K562 (cell line): Measurements from ENCODE around the gene CHRNA9. TPM values are rescaled to one million over a fixed set of nuclear protein-coding genes. Genes with fewer than 3 reads are reported as not detected.
A peak's percentile ranks its signal among the peaks of the same experiment; 100 is the strongest.

ENCODE experiments used
- BCOR ChIP-seq: fragments of 450-650 bp; IDR thresholded peaks from 2 replicates; pipeline ENCODE4 v1.6.1; 2016
- DNMT1 ChIP-seq: fragments of 450-650 bp; IDR thresholded peaks from 2 replicates; pipeline ENCODE4 v1.6.1; 2016; ENCODE audit warnings: antibody characterized with exemption, mild to moderate bottlenecking
- EP300 ChIP-seq: IDR thresholded peaks from 2 replicates; pipeline ENCODE4 v1.6.1; 2012; ENCODE audit warnings: low read length, improper control_type of control experiment
- GATA2 ChIP-seq: sonication (generic); formaldehyde crosslinking; IDR thresholded peaks from 2 replicates; pipeline ENCODE4 v1.4.0; 2020; ENCODE audit warnings: mild to moderate bottlenecking, missing genetic modification reagents
- GTF2A2 ChIP-seq: IDR thresholded peaks from 2 replicates; pipeline ENCODE4 v1.6.1; 2016; ENCODE audit warnings: mild to moderate bottlenecking, missing genetic modification characterization, missing compliant biosample characterization
- HDAC3 ChIP-seq: fragments of 450-650 bp; IDR thresholded peaks from 2 replicates; pipeline ENCODE4 v1.6.1; 2018; ENCODE audit warnings: borderline replicate concordance, mild to moderate bottlenecking, moderate library complexity; ENCODE audit not compliant: partially characterized antibody
- NBN ChIP-seq: fragments of 450-650 bp; IDR thresholded peaks from 2 replicates; pipeline ENCODE4 v1.6.1; 2016; ENCODE audit warnings: low read depth, mild to moderate bottlenecking
- RFX5 ChIP-seq: IDR thresholded peaks from 2 replicates; pipeline ENCODE4 v1.6.1; 2011; ENCODE audit warnings: low read depth, mild to moderate bottlenecking, improper control_type of control experiment, low read length
- SMAD4 ChIP-seq: fragments of 250-450 bp; sonication (Bioruptor Pico); conservative IDR thresholded peaks from 2 replicates; pipeline ENCODE4 v1.8.0; 2021; ENCODE audit warnings: inconsistent platforms, mild to moderate bottlenecking, moderate library complexity
- STAT5A ChIP-seq: IDR thresholded peaks from 2 replicates; pipeline ENCODE4 v1.6.1; 2012; ENCODE audit warnings: low read length, inconsistent platforms, borderline replicate concordance
- TGIF2 ChIP-seq: sonication (generic); formaldehyde crosslinking; IDR thresholded peaks from 2 replicates; pipeline ENCODE4 v1.8.1; 2022; ENCODE audit warnings: mild to moderate bottlenecking, missing genetic modification reagents, moderate library complexity
- ZNF133 ChIP-seq: fragments of 250-450 bp; sonication (Bioruptor Pico); IDR thresholded peaks from 2 replicates; pipeline ENCODE4 v1.4.0; 2020; ENCODE audit warnings: mild to moderate bottlenecking
- ZNF165 ChIP-seq: fragments of 250-450 bp; sonication (Bioruptor Pico); IDR thresholded peaks from 2 replicates; pipeline ENCODE4 v1.4.0; 2020; ENCODE audit warnings: borderline replicate concordance
- ZNF23 ChIP-seq: fragments of 250-450 bp; sonication (Bioruptor Pico); IDR thresholded peaks from 2 replicates; pipeline ENCODE4 v1.4.0; 2020; ENCODE audit warnings: mild to moderate bottlenecking
- ZNF282 ChIP-seq: sonication (generic); formaldehyde crosslinking; IDR thresholded peaks from 2 replicates; pipeline ENCODE4 v1.8.1; 2023; ENCODE audit warnings: missing genetic modification reagents
- polyA plus RNA-seq, 8 experiments: library from polyadenylated mRNA; depleted of rRNA in 4 of 8; stranded (reverse) in 5 of 8; unstranded in 3 of 8; fragments of >200 nt; fragmentation: Nextera tagmentation in 2 of 8; fragmentation: Illumina TruSeq in 1 of 8; extraction: Ambion mirVana in 2 of 8; extraction: Trizol in 1 of 8; gene quantifications; 2 replicates each; pipeline versions ENCODE4 v1.2.1 to v1.2.3, GENCODE V29; 2011 to 2014; ENCODE audit warnings: inconsistent platforms in 1 of 8, missing spikeins in 1 of 8
- total RNA-seq, 7 experiments: library from RNA; depleted of rRNA in 6 of 7; stranded (reverse); fragments of >200 nt in 6 of 7; fragmentation: Illumina TruSeq in 2 of 7; extraction: Trizol in 2 of 7; gene quantifications; 2 replicates each; pipeline versions ENCODE4 v1.2.1 to v1.2.3, GENCODE V29; 2011 to 2021; ENCODE audit warnings: low replicate concordance in 1 of 7
- TF ChIP-seq, protein P1 (sequence below): fragments of 250-450 bp; sonication (Bioruptor Pico); IDR thresholded peaks from 2 replicates; pipeline ENCODE4 v1.5.0; 2020; ENCODE audit warnings: mild to moderate bottlenecking
- TF ChIP-seq, protein P2 (sequence below): fragments of 250-450 bp; sonication (Bioruptor Pico); IDR thresholded peaks from 2 replicates; pipeline ENCODE4 v1.4.0; 2020; ENCODE audit warnings: mild to moderate bottlenecking, moderate library complexity
- TF ChIP-seq, protein P3 (sequence below): fragments of 250-450 bp; sonication (Bioruptor Pico); IDR thresholded peaks from 2 replicates; pipeline ENCODE4 v1.5.0; 2022; ENCODE audit warnings: mild to moderate bottlenecking
- TF ChIP-seq, protein P4 (sequence below): fragments of 450-650 bp; IDR thresholded peaks from 2 replicates; pipeline ENCODE4 v1.7.1; 2018; ENCODE audit warnings: mild to moderate bottlenecking, low read depth; ENCODE audit not compliant: partially characterized antibody

The CHRNA9 gene
- total and polyA plus RNA-seq, 9 of the 15 experiments (the other 6 are each of a cell fraction or from before 2014, with no cell fraction given), result not detected

DNA sequence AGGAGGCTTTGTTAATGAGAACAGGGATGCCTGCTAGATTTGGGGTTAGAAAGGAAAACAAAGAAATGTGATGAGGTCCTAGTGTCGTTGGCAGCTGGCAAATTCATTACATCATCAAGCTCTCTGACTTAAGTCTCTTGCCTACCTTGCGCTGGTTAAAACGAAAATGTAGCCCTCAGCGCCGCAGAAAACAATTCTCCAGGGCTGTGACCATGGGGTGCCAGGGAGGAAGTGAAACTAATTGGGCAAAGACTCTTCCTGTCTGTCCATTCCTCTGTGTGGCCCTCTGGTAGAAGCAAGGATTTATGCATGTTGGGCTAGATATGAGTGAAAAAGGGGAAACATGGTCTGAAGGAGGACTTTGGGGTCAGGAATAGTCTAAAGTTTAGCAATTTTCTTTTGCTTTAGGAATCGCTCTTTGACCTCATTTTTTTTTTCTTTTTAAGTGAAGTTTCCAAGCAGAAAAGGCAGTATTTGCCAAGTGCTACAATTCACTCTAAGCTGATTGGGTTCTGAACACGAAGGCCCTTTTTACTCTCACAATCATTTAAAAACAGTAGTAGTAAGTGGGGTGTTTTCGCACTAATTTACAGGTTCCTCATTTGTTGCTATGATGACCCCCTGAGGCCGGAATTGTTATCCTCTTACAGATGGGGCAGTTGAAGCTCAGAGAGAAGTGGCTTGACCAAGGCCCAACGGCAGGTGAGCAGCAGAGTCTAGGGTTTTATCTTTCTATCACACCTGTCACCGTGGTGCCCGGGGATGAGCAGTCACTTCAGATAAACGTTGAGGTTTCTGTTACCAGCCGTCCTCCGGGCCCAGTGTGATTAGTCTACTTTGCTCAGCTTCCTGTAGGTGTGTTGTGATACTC, 27.3 kb upstream of the CHRNA9 start (continued):
- TF ChIP-seq, protein P1, sequence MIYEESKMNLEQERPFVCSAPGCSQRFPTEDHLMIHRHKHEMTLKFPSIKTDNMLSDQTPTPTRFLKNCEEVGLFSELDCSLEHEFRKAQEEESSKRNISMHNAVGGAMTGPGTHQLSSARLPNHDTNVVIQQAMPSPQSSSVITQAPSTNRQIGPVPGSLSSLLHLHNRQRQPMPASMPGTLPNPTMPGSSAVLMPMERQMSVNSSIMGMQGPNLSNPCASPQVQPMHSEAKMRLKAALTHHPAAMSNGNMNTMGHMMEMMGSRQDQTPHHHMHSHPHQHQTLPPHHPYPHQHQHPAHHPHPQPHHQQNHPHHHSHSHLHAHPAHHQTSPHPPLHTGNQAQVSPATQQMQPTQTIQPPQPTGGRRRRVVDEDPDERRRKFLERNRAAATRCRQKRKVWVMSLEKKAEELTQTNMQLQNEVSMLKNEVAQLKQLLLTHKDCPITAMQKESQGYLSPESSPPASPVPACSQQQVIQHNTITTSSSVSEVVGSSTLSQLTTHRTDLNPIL (CRISPR knock-in tag), result no peak
- TF ChIP-seq, protein P2, sequence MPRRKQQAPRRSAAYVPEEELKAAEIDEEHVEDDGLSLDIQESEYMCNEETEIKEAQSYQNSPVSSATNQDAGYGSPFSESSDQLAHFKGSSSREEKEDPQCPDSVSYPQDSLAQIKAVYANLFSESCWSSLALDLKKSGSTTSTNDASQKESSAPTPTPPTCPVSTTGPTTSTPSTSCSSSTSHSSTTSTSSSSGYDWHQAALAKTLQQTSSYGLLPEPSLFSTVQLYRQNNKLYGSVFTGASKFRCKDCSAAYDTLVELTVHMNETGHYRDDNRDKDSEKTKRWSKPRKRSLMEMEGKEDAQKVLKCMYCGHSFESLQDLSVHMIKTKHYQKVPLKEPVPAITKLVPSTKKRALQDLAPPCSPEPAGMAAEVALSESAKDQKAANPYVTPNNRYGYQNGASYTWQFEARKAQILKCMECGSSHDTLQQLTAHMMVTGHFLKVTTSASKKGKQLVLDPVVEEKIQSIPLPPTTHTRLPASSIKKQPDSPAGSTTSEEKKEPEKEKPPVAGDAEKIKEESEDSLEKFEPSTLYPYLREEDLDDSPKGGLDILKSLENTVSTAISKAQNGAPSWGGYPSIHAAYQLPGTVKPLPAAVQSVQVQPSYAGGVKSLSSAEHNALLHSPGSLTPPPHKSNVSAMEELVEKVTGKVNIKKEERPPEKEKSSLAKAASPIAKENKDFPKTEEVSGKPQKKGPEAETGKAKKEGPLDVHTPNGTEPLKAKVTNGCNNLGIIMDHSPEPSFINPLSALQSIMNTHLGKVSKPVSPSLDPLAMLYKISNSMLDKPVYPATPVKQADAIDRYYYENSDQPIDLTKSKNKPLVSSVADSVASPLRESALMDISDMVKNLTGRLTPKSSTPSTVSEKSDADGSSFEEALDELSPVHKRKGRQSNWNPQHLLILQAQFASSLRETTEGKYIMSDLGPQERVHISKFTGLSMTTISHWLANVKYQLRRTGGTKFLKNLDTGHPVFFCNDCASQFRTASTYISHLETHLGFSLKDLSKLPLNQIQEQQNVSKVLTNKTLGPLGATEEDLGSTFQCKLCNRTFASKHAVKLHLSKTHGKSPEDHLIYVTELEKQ (CRISPR knock-in tag), result no peak
- TF ChIP-seq, protein P3, sequence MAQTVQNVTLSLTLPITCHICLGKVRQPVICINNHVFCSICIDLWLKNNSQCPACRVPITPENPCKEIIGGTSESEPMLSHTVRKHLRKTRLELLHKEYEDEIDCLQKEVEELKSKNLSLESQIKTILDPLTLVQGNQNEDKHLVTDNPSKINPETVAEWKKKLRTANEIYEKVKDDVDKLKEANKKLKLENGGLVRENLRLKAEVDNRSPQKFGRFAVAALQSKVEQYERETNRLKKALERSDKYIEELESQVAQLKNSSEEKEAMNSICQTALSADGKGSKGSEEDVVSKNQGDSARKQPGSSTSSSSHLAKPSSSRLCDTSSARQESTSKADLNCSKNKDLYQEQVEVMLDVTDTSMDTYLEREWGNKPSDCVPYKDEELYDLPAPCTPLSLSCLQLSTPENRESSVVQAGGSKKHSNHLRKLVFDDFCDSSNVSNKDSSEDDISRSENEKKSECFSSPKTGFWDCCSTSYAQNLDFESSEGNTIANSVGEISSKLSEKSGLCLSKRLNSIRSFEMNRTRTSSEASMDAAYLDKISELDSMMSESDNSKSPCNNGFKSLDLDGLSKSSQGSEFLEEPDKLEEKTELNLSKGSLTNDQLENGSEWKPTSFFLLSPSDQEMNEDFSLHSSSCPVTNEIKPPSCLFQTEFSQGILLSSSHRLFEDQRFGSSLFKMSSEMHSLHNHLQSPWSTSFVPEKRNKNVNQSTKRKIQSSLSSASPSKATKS (CRISPR knock-in tag), result no peak
- TF ChIP-seq ZNF23 (CRISPR knock-in tag), result no peak
- no peak for TF ChIP-seq DNMT1
- TF ChIP-seq RFX5, result no peak
- TF ChIP-seq ZNF282 (CRISPR knock-in tag), result no peak
- TF ChIP-seq ZNF165 (CRISPR knock-in tag), result no peak
- no peak for TF ChIP-seq TGIF2
- peak; percentile 77 for TF ChIP-seq GATA2
- TF ChIP-seq STAT5A, result peak; percentile 74
- no peak for TF ChIP-seq GTF2A2 (tag)
- TF ChIP-seq HDAC3, result peak; percentile 22
- no peak for TF ChIP-seq ZNF133
- no peak for TF ChIP-seq BCOR
- no peak for TF ChIP-seq NBN
- TF ChIP-seq EP300, result peak; percentile 85
- TF ChIP-seq, protein P4, sequence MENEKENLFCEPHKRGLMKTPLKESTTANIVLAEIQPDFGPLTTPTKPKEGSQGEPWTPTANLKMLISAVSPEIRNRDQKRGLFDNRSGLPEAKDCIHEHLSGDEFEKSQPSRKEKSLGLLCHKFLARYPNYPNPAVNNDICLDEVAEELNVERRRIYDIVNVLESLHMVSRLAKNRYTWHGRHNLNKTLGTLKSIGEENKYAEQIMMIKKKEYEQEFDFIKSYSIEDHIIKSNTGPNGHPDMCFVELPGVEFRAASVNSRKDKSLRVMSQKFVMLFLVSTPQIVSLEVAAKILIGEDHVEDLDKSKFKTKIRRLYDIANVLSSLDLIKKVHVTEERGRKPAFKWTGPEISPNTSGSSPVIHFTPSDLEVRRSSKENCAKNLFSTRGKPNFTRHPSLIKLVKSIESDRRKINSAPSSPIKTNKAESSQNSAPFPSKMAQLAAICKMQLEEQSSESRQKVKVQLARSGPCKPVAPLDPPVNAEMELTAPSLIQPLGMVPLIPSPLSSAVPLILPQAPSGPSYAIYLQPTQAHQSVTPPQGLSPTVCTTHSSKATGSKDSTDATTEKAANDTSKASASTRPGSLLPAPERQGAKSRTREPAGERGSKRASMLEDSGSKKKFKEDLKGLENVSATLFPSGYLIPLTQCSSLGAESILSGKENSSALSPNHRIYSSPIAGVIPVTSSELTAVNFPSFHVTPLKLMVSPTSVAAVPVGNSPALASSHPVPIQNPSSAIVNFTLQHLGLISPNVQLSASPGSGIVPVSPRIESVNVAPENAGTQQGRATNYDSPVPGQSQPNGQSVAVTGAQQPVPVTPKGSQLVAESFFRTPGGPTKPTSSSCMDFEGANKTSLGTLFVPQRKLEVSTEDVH, result no peak
- TF ChIP-seq SMAD4 (CRISPR knock-in tag), result peak; percentile 77
